Glomerular endothelial cell (primary cell): ENCODE measurements around the gene GFOD1. TPM values are rescaled to one million over a fixed set of nuclear protein-coding genes. Genes with fewer than 3 reads are reported as not detected.
A peak's percentile ranks its signal among the peaks of the same experiment; 100 is the strongest.
"Not testable (repeated sequence)": the region's sequence is repeated elsewhere in the genome, so short reads cannot be mapped to it uniquely, and the experiment has no call there.

Source experiments
- DNase-seq: peaks from one replicate; pipeline ENCODE4 v3.0.0-alpha.2; 2011; ENCODE audit warnings: low read depth, low spot score; ENCODE audit errors: extremely low read depth
- total RNA-seq: library from RNA; depleted of rRNA; stranded (reverse); fragments of >200 nt; gene quantifications from 2 replicates; pipeline ENCODE4 v1.2.3, GENCODE V29; 2015

GFOD1 gene
- total RNA-seq, 1 donor from 2014 or later, result 34.3 TPM

DNA sequence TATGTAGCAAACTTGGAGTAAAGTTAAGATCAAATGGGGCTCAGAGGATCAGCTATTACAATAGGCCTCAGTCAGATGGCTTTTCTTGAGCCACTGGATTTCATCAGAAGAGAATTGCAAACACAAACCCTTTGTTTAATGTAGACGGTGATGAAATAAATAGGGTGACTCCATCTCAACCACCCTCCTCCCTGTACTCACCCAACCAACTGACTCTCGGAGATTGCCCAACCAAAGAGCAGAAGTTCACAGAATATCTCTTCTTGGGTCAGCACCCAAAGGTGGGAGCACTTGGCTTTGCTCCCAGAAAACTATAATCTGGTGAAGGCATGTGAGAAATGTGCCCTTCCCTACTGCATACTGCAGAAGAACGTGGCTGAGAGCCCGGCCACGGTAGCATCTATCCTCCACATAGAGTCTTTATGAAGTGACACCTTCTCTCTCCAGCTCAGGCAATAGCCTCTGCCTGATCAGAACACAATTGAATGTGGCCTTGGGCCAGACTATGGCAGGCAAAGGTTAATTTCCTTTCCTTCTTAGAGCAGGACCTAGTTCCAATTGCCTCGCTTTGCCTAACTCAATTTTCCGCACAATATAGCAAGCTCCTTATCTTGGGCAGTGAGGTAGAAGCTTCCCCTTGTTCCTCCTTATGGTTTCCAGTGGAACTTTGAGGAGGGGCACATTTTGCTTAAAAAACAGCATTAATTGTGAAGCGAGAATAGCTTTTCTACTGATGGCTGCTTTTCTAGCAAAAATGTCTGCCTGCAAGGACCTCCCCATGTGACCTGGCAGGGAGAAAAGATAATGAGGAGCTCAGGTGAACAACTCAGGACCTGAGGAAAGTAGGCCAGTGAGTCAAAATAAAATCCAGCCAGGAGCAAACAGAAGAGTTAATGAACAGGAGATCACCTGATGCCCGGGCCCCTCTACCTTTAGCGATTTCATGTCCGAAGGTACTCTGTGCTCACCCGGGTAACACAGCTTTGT is 79.4 kb downstream of the GFOD1 start:
- no peak for DNase-seq

- DNase-seq, result no peak
Observed at GRCh38 chr6:13407368-13407708, 80.1 kb downstream of the GFOD1 start.

GRCh38 chr6:13406781-13407180 is 80.6 kb downstream of the GFOD1 start:
- DNase-seq, result no peak

GRCh38 chr6:13405961-13406477 is 81.4 kb downstream of the GFOD1 start:
- no peak for DNase-seq

- DNase-seq, result no peak
Observed at GRCh38 chr6:13404892-13405254, 82.5 kb downstream of the GFOD1 start.

DNA sequence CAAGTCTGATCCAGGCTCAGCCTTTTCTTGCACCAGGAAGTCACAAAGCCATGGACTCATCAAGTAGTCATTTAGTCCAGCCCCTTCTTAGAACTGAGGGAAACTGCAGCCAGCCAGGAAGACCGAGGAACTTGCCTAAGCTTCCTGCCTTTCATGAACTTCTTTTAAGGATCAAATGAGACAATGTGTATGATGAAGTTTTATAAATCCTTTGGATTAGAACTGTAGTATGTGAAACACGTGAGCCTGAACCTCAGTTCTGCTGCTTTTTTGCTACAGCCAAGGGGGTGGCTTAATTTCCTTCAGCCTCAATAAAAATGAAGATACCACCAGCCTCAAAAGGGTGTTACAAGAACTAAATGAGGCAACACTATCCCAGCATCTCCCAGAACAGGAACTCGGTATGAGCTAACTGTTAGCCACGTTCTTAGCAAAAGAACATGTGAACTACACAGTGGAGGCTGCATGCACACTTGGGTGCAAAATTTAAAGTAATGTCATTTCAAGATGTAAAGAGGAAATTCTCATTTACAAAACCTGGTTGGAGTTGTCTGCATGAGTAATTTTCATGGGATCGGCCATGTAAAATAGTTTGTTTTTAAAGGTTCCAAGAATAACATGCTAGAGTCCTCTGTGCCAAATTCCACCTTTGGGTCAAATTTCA is 83.0 kb downstream of the GFOD1 start:
- no peak for DNase-seq

DNA sequence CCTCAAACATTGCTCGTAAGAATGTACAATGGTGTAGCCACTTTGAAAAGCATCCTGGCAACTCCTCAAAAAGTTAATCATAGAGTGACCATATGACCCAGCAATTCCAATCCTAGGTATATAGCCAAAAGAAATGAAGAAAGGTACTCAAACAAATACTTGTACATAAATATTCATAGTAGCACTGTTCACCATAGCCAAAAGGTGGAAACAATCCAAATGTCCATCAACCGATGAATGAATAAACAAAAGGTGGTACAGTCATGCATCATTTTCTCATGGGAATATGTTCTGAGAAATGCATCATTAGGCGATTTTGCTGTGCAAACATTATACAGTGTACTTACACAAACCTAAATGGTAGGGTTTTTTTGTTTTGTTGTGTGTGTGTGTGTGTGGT is 84.7 kb downstream of the GFOD1 start:
- DNase-seq, result no peak

DNA sequence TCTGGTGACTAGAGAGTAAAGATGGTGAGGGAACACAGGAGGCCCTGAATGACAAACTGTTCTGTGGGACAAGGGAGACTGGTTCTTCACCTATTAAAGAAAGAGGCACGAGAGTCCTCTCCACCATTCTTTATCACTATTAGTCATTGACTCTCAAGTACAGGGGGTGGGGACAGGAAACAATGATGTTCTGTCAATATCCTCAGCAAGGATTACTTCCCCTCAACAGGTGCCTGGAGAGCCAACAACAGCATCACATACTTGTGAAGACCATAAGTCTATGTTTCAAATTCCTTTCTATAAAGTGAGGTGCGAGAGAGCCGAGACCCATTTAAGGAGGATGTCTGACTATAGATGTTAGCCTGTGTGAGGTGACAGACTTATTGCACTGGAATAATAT is 86.6 kb downstream of the GFOD1 start:
- DNase-seq, result no peak

DNA sequence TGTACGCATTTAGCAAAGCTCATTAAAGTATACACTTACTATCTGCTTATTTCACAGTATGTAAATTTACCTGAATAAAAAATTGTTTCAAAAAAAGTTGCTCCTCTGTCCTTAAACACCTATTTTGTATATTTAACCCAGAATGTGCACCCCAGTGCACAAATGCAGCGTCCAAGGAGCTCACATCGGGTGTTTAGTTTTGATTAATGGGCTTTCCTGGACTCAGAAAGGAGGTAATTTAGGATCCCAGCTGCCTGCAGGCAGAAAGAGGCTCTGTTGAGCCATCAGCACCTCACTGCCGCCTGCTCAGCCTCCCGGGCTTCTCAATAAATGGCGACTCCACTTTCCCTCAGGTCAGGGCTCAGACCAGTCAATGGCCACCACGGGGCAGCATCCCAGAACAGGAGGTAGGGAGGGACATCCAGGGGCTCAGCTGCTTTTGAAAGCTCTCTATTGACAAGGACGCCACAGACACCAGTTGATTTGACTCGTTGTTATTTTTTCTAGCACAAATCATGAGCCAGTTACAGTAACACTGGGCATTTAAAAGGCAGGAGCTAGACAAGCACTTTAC is 88.9 kb downstream of the GFOD1 start:
- DNase-seq, result no peak

GRCh38 chr6:13398069-13398381 is 89.4 kb downstream of the GFOD1 start:
- no peak for DNase-seq

DNA sequence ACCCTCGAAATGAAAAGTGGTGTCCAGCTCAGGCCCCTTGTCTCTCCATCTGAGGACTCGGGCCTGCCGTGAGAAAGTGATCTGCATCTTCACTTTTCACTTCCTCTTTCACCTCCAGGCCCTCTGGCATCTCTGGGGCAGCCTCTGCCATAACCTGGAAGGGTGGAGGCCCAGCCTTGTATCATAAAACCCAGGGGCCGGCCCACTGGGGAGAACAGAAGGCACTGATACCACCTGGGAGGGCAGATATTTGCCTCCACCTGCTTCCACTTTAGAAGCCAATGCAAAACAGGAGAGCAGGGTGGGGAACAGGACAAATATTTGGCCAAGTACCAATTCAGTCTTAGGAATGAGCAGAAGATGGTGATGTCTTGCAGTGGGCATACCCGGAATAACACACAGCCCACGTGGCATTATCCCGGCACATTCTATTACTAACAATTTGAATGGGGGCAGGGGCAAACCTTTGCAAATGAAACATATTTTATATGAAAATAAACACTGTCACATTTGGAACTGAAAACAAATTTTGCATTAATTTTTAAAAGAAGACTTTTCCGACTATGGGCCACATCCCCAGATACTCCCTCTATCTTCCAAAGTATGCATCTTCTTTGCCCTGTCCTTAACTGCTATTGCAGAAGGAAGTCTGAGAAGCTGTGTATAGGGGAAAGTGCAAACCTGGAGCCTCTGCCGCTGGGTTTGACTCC is 89.9 kb downstream of the GFOD1 start:
- no peak for DNase-seq

- DNase-seq, result no peak
Observed at GRCh38 chr6:13396241-13396792, 91.1 kb downstream of the GFOD1 start.

DNA sequence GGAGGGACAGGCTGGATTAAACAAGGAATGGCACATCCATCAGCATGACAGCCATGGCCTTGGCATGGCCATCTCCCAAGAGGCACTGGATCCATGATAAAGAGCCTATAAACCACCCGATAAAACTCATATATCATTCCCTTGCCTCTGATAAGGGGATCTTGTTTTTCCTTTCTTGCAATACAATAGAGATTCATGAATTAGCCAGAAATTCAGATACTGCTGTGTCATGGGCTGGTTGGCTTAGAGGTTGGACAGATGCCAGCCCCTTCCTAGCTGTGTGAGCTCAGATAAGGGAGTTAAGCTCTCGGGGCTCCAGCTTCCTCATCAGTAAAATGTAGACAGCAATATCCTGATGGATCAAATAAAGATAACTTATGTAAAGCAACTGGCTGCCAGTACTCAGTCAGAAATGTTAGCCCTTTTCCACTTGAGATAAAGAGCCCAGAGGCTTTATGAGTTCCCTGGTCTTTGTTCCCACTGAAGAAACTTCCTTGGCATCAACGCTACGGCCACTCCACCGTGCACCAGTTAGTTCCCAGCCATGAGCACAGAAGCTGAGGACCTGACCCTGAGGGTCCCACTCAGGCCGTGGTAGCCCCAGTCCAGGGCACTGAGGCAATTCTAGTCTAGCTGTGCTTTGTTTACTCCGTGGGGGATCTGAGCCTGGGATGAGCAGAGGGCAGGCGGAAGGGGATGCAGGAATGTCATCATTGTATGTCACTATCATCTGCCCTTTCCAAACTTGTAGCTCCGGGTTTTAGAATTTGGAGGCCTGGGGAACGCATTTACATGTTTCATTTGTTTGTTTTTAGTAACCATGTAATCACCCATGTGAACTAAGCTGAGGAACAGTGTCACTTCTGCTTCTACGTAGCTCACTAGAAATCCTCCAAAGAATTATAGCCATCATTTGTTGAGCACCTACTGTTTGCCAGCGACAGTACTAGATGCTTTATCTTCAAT is 91.8 kb downstream of the GFOD1 start:
- peak; percentile 97 for DNase-seq

DNA sequence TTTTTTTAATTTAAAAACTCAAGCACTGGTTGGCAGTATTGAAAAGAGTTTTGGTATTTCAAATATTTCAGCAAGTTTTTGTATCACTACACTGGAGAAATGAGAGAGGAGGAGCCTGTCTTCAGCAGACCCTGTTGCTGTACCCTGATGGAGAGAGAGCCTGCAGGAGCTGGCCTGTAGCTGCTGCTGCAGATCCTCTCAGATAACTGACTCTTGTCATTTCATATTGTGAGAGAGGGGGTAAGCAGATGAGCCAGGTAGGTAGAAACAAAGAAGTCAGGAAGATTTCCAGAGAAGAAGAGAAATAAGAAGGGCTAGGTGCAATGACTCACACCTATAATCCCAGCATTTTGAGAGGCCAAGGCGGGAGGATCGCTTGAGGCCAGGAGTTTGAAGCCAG is 94.9 kb downstream of the GFOD1 start:
- DNase-seq, result no peak

- DNase-seq, result no peak
Observed at GRCh38 chr6:13391537-13391936, 95.9 kb downstream of the GFOD1 start.

GRCh38 chr6:13390658-13391057 is 96.7 kb downstream of the GFOD1 start:
- DNase-seq, result no peak

DNA sequence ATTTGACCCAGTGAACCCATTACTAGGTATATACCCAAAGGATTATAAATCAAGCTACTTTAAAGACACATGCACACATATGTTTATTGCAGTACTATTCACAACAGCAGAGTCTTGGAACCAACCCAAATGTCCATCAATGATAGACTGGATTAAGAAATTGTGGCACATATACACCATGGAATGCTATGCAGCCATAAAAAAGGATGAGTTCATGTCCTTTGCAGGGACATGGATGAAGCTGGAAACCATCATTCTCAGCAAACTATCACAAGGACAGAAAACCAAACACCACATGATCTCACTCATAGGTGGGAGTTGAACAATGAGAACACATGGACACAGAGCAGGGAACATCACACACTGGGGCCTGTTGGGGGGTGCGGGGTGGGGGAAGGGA is 98.2 kb downstream of the GFOD1 start:
- DNase-seq, result not testable (repeated sequence)

DNA sequence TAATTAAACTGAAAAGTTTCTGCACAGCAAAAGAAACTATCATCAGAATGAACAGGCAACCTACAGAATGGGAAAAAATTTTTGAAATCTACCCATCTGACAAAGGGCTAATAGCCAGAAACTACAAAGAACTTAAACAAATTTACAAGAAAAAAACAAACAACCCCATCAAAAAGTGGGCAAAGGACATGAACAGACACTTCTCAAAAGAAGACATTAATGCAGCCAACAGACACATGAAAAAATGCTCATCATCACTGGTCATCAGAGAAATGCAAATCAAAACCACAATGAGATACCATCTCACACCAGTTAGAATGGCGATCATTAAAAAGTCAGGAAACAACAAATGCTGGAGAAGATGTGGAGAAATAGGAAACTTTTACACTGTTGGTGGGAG is 98.6 kb downstream of the GFOD1 start:
- DNase-seq, result not testable (repeated sequence)

DNA sequence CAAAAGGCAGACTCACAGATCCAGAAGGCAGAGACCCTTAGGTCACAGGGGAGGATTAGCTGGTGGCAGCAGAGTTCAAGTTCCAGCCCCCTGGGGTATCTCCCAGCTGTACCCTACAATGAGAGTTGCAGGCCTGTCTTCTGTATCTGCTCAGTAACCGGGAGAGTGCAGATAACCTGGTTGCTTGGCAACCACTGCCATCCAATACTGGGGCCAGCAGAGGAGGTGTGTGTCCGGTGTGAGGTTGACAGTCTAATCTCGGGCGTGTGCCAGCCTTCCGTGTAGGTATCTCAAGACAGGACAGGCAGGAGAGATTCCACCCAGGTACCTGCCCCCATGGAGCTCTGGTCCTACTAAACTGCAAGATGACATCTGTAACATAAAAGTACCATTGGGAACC is 102.4 kb downstream of the GFOD1 start:
- no peak for DNase-seq

GRCh38 chr6:13384506-13384905 is 102.9 kb downstream of the GFOD1 start:
- no peak for DNase-seq
